ENCODE data around the gene FNBP1.
A peak's percentile ranks its signal among the peaks of the same experiment; 100 is the strongest.
"Not testable (repeated sequence)": the region's sequence is repeated elsewhere in the genome, so short reads cannot be mapped to it uniquely, and the experiment has no call there.

Gene FNBP1

DNA sequence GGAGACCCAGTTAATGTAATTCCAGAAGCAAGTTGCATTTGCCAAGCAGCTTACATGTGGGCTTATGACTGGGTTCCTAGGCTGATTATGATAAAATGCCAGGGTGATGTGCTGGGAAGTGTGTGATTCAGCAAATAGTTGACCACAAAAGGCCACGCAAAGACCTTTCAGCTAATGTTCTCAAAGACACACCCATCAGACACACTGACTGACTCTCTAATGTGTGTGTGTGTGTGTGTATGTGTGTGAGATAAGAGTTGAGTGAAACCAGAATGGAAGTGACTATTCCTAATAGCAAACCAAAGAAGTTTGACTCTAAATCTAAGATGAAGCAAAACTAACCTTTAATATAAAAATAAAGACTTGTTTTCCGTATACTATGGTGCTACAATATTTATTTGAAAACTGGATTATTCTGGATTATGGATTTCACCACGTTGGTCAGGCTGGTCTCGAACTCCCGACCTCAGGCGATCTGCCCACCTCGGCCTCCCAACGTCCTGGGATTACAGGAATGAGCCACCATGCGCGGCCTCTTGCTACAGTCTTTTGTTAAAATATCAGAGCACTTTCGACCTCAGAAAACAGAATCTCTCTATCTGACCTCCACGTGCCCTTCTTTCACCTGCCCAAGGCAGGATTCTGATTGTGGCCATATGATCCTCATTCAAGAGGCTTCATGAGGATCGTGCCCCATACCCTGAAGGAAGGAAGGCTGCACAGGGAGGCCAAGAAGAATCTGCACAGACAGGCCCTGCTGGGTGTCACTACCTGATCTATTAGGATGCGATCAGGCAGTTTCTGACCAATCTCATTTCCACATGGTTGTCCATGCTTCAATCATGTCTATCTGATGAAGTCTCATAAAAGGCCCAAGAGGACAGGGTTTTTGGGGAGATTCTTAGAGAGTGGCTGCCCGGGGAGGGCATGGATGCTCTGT is 132.1 kb downstream of the FNBP1 start:
- no peak for FAIRE-seq

- no peak for FAIRE-seq
These were observed 133.1 kb downstream of the FNBP1 start for GRCh38 chr9:129909851-129910250.

GRCh38 chr9:129908906-129909305 is 134.1 kb downstream of the FNBP1 start:
- FAIRE-seq = no peak

- no peak for FAIRE-seq
These were observed 135.8 kb downstream of the FNBP1 start for GRCh38 chr9:129907201-129907600.

- no peak for FAIRE-seq
These were observed 136.7 kb downstream of the FNBP1 start for GRCh38 chr9:129906298-129906697.

GRCh38 chr9:129904734-129905133 is 138.3 kb downstream of the FNBP1 start:
- FAIRE-seq = peak; percentile 53

DNA sequence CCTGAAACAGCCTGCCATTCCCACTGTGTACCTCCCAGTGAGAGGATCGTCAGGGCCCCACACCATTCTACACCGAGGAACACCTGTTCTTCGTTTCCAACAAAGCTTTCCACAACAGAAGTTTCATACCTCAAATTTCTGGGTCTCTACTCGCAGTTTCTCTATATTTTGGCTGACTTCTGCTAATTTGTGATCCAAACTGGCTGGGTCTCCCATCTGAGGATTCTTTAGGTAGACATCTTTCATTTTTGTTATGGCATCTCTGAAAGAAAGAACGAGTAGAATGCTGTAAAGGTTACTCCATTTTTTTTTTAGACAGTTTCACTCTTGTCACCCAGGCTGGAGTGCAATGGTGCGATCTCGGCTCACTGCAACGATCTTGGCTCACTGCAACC is 140.3 kb downstream of the FNBP1 start:
- no peak for FAIRE-seq

GRCh38 chr9:129901993-129902739 is 140.8 kb downstream of the FNBP1 start:
- no peak for FAIRE-seq

DNA sequence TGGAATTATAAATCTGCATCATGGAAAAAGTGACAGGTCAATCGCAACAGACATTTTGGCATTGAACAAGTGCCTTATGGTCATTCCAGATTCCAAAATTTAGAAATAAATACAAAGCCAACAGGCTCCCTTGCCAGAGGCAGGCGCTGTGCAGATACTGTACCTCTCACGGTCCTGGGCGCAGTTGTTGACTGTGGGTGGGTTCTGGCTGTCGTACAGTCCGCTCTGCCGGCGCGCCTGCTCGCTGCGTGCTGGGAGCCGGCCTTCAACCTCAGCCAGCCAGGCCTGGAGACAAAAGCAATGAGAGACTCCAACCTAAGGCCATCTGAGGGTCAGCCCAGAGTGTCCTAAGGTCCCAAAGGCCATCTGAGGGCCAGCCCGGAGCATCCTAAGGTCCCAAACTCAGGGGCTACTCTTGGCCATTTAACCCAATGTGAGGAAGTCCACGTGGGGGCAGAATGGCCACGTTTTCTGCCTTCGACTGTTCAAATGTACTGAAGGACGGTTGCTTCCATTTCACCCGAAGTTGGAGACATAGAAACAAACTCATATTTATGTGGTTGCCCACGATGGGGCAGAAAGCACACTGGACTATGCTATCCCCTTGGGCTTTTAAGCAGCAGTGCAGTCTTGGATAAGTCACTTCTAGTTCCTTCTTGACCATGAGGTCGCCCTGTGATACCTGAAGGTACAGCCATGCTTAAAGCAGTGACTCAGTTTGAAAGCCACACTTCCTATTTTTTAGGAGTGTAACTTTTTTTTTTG is 142.5 kb downstream of the FNBP1 start:
- FAIRE-seq = no peak

- FAIRE-seq = no peak
These were observed 143.4 kb downstream of the FNBP1 start for GRCh38 chr9:129899620-129900019.

DNA sequence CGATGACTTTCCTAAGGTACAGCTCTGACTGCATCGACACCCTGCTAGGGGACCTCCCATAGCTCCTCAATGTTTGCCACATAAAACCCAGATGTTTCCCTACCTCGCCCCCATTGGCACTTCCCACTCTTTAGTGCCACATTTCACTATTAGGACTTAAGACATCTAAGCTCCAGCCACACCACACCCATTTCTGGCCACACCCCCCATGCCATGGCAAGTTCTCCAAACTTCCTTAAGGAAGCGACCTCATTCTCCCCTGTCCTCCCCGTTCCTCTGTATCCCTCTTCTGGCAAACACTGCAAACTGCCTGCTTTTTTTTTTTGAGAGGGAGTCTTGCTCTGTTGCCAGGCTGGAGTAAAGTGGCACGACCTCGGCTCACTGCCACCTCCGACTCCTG is 144.8 kb downstream of the FNBP1 start:
- FAIRE-seq = no peak

DNA sequence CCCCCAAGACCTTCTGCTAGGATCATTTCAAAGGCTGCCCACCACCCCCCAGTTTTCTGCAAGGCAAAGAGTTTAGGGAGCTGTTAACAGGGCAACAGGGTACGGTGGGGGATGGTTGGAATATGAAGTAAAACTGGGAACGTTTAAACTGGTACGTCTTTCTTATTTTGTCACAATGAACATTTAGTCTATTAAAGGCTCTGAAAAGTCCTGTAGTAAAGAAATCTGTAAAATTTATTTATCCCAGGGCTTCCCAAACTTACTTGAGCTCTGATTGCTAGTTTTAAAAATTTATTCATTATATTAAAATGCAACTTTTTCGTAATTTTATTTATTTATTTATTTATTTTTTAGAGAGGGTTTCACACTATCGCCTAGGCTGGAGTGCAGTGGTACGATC is 145.7 kb downstream of the FNBP1 start:
- no peak for FAIRE-seq

GRCh38 chr9:129895376-129896268 is 147.4 kb downstream of the FNBP1 start:
- FAIRE-seq = no peak

GRCh38 chr9:129894120-129894823 is 148.7 kb downstream of the FNBP1 start:
- no peak for FAIRE-seq

GRCh38 chr9:129891569-129891968 is 151.4 kb downstream of the FNBP1 start:
- no peak for FAIRE-seq

GRCh38 chr9:129890718-129891299 is 152.2 kb downstream of the FNBP1 start:
- not testable (repeated sequence) for FAIRE-seq

DNA sequence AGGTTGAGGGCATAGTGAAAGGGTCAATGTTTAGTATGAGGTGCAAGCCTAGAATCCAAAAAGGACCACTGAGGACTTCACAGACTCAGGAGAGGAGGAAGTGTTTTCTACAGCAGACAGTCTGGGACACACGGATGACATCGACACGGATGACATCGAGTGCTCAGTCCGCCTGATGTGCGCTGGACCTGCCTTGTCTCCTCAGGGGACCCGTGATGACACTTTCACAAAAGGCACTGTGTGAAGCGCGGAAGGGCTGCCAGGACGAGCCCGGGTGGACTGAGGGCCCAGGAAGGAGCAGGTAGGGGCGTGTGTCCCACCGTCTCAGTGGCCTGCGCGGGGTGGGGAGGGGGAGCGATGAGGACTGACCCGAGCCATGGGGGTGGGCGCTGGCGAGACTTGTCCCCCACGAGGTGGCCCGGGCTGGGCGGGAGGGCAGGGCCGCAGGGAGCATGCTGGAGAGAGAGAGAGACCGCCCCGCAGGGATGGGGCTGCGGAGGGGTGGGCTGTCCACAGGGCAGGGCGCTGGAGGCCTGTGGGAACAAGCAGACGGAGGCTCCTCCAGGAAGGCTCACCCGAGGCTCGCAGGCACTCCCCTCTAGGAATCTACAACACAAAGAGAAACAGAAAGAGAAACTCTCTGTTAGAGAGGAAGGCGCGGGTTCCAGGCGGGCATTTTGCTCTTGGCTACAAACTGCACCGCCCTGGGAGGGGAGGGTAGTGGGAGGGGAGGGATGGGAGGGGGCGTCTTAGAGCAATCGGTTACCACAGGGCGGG is 152.9 kb downstream of the FNBP1 start:
- FAIRE-seq = no peak

DNA sequence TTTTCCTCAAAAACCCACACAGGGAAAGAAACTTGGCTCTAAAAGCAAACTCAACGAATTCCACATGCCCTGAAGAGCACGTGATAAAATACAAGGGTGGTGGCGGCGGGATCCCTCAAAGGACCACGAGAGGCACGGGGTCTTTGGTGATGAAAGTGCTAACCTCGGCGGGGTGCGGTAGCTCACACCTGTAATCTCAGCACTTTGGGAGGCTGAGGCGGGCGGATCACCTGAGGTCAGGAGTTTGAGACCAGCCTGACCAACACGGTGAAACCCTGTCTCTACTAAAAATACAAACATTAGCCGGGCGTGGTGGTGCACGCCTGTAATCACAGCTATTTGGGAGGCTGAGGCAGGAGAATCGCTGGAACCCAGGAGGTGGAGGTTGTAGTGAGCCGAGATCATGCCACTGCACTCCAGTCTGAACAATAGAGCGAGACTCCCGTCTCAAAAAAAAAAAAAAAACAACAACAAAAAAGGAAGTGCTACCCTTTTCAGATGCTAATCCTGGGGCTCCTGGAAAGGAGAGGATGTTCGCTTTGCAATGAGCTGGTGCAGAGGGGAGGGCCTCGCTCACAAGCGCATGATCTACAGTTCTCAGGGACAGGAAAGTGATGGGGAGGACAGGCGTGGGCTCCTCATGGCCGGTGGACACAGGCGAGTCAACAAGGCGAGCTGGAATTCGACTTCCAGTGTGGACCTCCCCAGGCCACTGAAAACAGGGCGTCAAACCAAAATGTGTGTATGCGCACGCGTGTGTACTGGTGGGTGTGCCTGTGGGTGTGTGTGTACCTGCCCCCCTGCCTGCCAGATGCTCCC is 153.7 kb downstream of the FNBP1 start:
- no peak for FAIRE-seq

Measured in A204.1 (cell line).